NCI-H1105 treated with DMSO at 0.1 percent for 48 hours (cell line): Measurements from ENCODE around the gene IFITM1.
"Not testable (repeated sequence)": the region's sequence is repeated elsewhere in the genome, so short reads cannot be mapped to it uniquely, and the experiment has no call there.

Source experiments
- DNase-seq: peaks from one replicate; lab custom pipeline; 2025; lab: John Stamatoyannopoulos, UW

Gene IFITM1

DNA sequence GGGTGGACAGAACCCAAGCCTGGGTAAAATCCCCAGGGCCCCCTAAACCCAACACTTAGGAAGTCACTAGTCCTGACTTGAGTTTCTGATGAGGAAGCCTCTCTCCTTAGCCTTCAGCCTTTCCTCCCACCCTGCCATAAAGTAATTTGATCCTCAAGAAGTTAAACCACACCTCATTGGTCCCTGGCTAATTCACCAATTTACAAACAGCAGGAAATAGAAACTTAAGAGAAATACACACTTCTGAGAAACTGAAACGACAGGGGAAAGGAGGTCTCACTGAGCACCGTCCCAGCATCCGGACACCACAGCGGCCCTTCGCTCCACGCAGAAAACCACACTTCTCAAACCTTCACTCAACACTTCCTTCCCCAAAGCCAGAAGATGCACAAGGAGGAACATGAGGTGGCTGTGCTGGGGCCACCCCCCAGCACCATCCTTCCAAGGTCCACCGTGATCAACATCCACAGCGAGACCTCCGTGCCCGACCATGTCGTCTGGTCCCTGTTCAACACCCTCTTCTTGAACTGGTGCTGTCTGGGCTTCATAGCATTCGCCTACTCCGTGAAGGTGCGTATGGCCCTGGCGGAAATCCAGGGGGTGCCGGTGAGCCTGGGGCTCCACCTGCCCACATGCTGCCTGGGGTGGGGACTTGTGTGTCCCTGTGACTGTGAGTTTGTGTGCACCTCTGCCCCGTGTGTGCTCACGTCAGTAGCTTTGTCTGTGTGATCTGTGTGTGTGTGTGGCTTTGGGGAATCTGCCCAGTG lies at the start of gene IFITM1:
IFITM1 (plus strand) TSS at position 254 of the 767 bp plus-strand sequence; CDS start at position 385, 131 bp downstream.
- no peak for DNase-seq

DNA sequence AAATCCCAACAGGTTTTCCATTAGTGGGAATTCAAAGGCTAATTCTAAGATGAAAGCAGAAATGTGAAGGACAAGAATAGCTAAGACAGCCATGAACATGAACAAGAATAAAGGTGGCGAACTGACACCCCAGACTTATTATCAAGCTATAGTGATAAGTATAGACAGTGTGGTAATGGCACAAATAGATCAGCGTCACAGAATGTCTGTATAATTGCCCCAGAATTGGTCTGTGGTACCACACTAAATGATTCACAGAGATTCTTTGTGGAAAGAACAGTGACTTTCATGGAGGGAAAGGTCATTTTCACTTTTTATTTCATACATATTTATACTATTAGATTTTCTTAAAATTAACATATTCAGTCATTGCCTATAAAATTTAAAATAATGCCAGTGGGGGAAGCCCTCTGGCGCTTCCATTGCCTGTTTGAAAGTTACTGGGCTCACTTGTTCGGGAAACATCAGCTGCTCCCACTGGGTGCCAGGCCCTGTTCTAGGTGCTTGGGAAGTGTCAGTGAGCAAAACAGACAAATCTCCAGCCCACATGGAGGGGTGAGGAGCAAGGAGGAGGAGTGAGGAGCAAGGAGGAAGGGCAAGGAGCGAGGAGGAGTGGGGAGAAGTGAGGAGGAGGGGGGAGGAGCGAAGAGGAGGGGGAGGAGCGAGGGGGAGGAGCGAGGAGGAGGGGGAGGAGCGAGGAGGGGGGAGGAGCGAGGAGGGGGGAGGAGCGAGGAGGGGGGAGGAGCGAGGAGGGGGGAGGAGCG lies 47.0 kb upstream of the IFITM1 start:
- no peak for DNase-seq

DNA sequence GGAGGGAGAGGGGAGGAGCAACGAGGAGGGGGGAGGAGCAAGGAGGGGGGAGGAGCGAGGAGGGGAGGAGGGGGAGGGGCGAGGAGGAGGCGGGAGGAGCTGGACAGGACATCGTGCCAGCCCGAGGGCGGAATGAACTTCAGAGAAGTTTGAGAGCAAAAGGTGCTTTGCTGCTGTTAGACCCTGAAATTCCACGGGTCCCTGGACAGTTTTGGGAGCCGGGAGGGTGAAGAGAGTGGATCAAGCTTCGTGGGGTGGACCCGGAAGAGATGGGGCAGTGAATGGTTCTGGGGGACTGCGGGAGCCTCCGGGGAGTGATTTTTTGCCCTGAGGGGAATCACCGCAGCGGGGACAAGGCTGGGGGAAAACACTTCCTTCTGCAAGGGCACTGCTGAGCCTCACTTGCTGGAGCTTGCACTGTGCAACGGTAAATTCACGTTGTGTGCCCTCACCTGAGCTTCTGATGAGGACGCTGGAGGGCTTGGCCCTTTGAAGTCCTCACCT lies 46.3 kb upstream of the IFITM1 start:
- no peak for DNase-seq

DNA sequence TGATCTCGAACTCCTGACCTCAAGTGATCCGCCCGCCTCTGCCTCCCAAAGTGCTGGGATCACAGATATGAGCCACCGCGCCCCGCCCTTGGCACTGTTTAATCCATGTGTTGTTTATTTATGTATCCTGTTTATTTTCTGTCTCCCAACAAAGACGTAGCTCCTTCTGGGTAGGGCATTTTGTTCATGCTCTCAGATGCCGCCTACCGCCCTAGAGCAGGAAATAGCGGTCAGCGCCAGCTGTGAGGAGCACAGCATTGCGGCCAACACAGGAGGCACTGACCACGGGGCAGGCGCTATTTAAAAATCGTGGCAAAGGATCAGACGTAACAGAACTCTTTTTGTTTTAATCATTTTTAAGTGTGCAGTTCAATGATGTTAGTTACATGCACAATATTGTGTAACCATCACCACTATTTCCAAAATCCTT lies 45.1 kb upstream of the IFITM1 start:
- not testable (repeated sequence) for DNase-seq

DNA sequence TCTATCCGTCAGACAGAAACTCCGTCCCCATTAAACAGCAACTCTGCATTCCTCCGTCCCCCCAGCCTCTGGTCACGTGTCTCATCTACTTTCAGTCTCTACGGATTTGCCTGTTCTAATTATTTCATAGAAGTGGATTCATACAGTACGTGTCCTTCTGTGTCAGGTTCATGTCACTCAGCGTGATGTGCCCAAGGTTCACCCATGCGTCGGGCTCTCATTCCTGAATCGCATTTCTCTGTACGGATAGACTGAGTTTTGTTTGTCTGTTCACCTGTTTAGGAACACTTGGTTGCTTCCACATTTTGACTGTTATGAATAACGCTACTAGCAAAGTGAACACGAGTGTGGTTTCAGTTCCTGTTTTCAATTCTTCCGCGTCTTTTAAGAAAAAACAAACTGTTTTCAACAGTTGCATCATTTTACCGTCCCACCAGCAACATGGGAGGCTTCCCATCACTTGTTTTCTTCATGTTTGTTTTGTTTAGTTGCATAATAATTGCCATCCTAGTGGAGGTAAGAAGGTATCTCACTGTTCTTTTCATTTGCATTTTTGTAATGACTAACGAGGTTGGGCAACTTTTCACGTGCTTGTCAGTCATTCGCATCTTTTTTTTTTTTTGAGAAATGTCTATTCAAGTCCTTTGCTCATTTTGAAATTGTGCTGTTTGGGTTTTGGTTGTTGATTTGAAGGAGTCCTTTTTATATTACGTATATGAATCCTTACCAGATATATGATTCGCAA lies 44.5 kb upstream of the IFITM1 start:
- no peak for DNase-seq

DNA sequence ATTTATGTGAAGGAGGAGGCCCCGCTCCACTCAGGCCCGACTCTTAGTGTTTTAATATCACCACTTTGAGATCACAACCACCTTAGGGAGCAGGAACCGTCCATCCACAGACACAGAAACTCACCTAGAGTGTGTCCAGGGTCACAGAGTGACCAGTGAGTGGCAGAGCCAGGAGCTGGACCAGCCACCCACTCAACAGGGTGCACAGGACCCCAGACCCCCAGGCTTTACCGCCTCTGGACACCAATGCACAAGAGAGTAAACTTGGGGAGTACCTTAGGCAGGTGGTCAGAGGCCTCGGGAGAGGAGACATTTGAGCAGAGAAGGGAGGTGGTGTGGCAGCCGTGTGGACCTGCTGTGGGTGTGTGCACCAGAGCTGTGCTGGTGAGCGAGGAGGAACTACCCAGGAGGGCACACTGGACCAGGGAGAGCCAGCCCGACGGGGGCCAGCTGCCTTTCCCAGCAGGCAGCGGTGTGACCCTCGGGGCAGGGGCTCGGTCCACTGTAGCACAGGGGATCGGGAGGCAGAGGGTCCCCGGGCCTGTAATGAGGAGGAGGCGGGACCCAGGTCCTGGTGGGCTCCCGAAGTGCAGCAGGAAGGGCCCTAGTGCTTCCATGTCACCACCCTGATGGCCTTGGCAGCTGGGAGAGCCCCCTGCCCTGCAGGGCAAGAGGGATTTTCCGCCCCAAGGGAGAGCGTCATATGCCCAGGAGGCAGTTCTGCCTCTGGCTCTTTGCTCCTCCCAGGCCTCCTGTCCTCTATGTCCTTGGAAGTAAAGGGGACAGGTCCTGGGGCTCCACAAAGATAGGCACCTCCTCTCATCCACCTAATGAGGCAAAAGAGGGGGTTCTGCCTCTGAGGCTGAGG lies 43.2 kb upstream of the IFITM1 start:
- DNase-seq = no peak

DNA sequence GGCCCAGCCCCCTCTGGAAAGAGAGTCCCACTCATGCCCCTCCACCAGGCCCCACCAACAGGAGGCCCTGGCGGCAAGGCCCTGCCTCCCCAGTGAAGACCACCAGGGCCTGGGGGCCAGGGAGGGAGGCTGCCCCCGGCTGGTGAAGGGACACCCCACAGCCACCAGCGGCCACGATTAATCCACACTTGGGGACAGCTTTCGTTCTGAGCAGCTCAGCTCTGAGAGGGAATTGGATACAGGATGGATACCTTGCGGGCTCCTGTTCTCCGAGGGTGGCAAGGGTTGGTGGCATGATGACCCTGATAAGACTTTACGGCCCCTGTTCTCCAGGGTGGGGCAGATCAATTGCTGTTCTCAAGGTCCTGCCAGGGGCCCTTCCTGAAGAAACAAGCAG lies 42.5 kb upstream of the IFITM1 start:
- DNase-seq = no peak

DNA sequence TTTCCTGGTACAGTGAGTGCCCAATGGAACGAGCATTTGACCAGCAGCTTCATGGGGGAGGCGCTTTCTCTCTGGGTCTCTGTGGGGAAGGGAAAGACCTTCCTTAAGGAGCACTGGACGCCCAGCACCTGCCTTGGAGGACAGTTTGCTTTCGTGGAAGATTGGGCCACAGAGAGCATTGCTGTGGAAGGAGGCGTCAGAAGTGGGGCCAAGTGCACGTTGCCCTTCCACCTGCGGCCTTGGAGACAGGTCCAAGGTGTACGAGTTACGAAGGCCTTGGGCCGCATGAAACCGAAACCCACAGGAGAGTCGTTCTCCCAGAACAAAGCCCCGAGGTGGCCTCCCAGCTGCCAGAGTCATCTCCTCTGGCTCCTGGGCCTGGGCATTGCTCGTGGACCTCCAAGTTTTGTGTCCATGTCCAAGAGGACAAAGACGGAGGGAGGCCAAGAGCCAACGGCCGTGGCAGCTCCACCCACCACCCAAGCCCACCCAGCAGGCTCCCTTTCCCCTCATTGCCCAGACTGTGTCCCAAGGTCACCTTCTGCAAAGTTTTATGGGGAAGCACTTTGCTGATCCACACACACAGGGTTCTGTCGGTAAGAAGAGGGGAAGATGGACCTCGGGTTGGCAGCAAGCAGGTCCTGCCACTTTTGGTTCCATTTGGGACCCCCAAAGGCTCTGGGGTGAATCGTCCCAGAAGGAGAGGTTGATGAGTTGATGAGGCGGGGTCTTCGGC lies 41.5 kb upstream of the IFITM1 start:
- no peak for DNase-seq

DNA sequence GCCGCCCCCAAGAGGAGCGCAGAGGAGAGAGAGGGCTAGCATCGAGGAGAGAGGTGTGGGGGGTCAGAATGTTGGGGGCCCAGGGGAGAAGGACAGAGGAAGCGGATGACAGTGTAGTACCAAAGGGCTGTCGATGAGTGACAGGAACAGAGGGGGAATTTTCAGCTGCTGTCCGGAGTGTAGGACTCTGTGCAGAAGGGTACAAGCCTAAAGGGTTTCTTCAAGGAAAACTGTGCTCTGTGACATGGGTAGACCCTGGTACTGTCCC lies 41.0 kb upstream of the IFITM1 start:
- DNase-seq = no peak

DNA sequence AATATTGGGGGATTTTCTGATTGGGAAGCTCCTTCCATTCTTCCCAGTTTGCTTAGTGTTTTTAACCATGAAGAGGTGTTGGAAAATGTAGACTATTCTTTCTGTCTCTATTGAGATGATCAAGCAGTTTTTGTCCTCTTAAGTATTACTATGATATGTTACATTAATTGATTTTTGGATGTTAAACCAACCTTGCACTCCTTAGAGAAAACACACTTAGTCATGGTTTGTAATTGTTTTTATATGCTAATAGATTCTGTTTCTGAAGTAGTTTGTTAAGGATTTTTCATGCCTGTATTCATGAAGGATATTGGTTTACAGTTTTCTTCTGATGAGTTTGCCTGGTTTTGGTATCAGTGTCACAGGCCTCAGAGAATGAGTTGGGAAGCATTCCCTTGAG lies 37.6 kb upstream of the IFITM1 start:
- DNase-seq = no peak

DNA sequence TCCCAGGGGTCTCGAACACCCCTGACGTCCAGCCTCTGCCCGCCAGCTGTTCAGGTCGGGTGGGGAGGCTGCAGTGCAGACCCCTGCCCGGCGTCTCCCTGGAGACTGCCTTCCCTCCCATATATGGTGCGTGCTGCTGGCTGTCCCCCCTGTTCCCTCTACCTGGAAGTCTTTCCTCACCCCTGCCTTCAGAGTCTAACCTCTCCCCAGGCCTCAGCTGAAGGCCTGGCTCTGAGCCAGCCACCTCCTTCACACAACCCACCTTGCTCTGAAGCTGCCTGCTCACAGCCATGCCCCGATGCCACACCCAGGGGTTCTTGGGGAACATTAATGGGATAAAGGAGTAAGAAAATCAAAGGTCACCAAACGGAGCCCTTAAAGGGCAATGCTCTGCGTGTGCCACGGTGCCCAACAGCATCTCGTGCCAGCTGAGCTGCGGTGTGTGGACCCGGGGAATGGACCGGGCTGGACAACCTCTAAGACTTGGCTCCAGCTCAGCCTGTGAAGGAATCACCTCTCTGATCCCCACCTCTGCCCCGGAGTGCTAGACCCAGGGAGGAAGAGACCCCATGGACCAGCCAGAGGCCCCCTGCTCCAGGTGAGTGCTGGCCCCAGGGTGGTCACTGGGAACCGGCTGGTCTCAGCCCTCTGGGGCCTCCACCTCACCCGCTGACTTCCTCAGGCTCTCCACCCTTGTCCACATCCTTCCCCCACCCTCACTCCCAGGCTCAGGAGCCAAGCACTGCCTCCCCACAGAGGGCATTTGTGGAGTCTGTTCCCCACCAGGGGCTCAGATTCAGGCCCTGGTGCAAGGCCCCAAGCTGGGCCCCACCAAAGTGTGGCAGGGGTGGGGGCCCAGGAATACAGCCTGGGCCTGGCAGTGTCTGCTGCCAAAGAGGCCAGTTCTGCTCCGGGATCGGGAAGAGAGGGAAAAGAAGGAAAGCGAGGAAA lies 35.6 kb upstream of the IFITM1 start, which contains the start of gene NLRP6:
NLRP6 (plus strand) TSS at position 407 of the 951 bp plus-strand sequence; CDS start at position 570, 163 bp downstream.
- no peak for DNase-seq

DNA sequence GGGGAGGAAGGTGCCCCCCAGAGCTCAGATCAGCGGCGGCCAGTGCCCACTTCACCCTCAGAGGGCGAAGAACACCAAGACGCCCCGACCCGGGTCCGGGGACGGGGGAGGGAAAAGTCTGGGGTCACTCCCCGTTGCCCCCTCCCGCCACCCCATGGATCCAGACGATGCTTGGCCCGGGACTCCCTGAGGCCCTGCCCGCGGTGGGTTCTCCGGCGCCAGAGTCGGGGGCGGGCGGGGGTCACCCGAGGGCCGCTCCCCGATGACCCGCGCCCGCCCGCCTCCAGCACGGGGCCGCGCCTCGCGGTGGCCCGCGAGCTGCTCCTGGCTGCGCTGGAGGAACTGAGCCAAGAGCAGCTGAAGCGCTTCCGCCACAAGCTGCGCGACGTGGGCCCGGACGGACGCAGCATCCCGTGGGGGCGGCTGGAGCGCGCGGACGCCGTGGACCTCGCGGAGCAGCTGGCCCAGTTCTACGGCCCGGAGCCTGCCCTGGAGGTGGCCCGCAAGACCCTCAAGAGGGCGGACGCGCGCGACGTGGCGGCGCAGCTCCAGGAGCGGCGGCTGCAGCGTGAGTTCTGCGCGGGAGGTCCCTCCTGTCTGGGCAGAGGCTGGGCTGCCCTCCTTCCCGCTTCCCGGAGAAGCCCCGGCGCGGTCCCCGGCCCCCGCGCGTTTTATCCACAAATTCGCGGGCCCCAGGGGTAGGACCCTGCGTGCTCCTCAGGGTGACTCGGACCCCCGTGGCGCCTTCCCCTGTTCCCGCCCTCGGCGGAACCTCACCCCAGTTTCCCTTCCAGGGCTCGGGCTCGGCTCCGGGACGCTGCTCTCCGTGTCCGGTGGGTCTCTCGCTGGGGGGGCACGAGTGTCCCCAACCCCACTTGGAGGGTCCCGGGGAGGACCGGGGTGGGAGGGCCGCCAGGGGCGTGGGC lies 34.5 kb upstream of the IFITM1 start:
- DNase-seq = no peak

DNA sequence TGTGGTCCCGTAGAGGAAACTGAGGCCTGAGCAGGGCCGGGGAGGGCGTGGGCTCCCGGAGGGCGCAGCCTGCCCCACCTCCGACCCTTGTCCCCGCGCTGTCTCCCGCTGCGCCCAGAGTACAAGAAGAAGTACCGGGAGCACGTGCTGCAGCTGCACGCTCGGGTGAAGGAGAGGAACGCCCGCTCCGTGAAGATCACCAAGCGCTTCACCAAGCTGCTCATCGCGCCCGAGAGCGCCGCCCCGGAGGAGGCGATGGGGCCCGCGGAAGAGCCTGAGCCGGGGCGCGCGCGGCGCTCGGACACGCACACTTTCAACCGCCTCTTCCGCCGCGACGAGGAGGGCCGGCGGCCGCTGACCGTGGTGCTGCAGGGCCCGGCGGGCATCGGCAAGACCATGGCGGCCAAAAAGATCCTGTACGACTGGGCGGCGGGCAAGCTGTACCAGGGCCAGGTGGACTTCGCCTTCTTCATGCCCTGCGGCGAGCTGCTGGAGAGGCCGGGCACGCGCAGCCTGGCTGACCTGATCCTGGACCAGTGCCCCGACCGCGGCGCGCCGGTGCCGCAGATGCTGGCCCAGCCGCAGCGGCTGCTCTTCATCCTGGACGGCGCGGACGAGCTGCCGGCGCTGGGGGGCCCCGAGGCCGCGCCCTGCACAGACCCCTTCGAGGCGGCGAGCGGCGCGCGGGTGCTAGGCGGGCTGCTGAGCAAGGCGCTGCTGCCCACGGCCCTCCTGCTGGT lies 33.7 kb upstream of the IFITM1 start:
- no peak for DNase-seq

DNA sequence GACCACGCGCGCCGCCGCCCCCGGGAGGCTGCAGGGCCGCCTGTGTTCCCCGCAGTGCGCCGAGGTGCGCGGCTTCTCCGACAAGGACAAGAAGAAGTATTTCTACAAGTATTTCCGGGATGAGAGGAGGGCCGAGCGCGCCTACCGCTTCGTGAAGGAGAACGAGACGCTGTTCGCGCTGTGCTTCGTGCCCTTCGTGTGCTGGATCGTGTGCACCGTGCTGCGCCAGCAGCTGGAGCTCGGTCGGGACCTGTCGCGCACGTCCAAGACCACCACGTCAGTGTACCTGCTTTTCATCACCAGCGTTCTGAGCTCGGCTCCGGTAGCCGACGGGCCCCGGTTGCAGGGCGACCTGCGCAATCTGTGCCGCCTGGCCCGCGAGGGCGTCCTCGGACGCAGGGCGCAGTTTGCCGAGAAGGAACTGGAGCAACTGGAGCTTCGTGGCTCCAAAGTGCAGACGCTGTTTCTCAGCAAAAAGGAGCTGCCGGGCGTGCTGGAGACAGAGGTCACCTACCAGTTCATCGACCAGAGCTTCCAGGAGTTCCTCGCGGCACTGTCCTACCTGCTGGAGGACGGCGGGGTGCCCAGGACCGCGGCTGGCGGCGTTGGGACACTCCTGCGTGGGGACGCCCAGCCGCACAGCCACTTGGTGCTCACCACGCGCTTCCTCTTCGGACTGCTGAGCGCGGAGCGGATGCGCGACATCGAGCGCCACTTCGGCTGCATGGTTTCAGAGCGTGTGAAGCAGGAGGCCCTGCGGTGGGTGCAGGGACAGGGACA lies 32.9 kb upstream of the IFITM1 start:
- DNase-seq = no peak

DNA sequence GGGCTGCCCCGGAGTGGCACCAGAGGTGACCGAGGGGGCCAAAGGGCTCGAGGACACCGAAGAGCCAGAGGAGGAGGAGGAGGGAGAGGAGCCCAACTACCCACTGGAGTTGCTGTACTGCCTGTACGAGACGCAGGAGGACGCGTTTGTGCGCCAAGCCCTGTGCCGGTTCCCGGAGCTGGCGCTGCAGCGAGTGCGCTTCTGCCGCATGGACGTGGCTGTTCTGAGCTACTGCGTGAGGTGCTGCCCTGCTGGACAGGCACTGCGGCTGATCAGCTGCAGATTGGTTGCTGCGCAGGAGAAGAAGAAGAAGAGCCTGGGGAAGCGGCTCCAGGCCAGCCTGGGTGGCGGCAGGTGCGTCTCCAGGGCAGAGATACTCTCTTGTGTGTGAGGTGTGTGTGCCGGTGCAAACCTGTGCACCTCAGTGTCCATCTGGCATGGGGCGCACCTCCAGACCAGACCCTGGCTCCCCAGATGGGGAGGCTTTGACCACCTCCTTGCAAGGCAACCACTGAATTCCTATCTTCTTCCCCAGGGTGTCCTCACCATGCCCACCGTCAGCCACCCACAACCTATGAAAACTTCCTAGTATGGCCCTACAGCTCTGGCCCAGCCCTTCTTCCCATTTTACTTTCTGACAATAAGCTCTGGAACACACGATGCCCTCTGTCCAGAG lies 32.2 kb upstream of the IFITM1 start:
- no peak for DNase-seq

DNA sequence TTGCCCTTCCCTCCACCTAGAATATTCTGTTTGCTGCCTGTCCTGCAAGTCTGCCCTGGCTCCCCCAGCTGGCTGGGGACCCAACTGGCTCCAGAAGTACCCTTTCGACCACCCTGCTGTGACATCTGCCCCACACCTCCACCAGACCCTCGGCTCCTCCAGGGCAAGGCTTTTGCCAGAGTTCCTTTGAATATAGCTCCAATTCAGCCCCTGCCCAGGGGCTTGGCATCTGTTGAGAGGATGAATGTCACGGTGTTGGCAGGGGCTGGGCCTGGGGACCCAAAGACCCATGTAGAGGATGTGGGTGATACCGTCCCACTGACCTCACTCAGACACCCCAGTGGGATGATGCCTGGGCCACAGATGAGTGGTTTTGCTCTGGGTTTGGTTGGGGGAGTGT lies 31.7 kb upstream of the IFITM1 start:
- no peak for DNase-seq
